DND-41 (cell line): ENCODE results near the gene SMAD5.

ENCODE experiments used
- ATAC-seq: fragments of 200-7000 bp; cut with Tn5 transposase; 3 replicates; pipeline ENCODE4 v1.9.1; 2021; ENCODE audit warnings: low read depth; ENCODE audit not compliant: insufficient read depth
- DNase-seq: peaks from one replicate; pipeline ENCODE4 v3.0.0-alpha.2; 2020
- H2AFZ ChIP-seq: 2 replicates; pipeline ENCODE4 v1.6.0; 2012; ENCODE audit warnings: low read depth, low read length
- H3K27ac ChIP-seq: 2 replicates; pipeline ENCODE4 v1.5.1; 2012; ENCODE audit warnings: low read length, inconsistent platforms
- H3K27me3 ChIP-seq: fragments of 200-600 bp; sonication (generic); 2 replicates; pipeline ENCODE4 v1.6.0; 2012; ENCODE audit warnings: low read length, mild to moderate bottlenecking, inconsistent platforms; ENCODE audit not compliant: insufficient read depth, poor library complexity
- H3K36me3 ChIP-seq: 2 replicates; pipeline ENCODE4 v1.5.1; 2012; ENCODE audit warnings: low read length, inconsistent platforms; ENCODE audit not compliant: insufficient read depth
- H3K4me1 ChIP-seq: 2 replicates; pipeline ENCODE4 v1.5.1; 2012; ENCODE audit warnings: mild to moderate bottlenecking, low read length; ENCODE audit not compliant: insufficient read depth
- H3K4me2 ChIP-seq: 2 replicates; pipeline ENCODE4 v1.6.0; 2012; ENCODE audit warnings: mild to moderate bottlenecking, moderate library complexity, low read length, inconsistent platforms; ENCODE audit not compliant: insufficient read depth
- H3K4me3 ChIP-seq, 2 experiments: fragments of 200-600 bp in 1 of 2; shearing (Covaris generic) in 1 of 2; 2 replicates each; pipeline ENCODE4 v1.5.1; 2012 to 2016; ENCODE audit warnings: inconsistent platforms in 2 of 2, low read length in 2 of 2, mild to moderate bottlenecking in 2 of 2, low read depth in 1 of 2, moderate library complexity in 1 of 2
- H3K79me2 ChIP-seq: 2 replicates; pipeline ENCODE4 v1.6.0; 2012; ENCODE audit warnings: low read length, inconsistent platforms; ENCODE audit not compliant: insufficient read depth
- H3K9ac ChIP-seq: 2 replicates; pipeline ENCODE4 v1.6.0; 2012; ENCODE audit warnings: low read depth, mild to moderate bottlenecking, inconsistent platforms, low read length, moderate library complexity
- H3K9me3 ChIP-seq: 2 replicates; pipeline ENCODE4 v1.5.1; 2012; ENCODE audit warnings: low read length, moderate library complexity, mild to moderate bottlenecking, inconsistent platforms; ENCODE audit not compliant: insufficient read depth, severe bottlenecking
- H4K20me1 ChIP-seq: 2 replicates; pipeline ENCODE4 v1.6.0; 2012; ENCODE audit warnings: low read length; ENCODE audit not compliant: insufficient read depth
- EZH2 ChIP-seq: IDR thresholded peaks from 3 replicates; pipeline ENCODE4 v1.6.1; 2012; ENCODE audit warnings: borderline replicate concordance, low read depth, mild to moderate bottlenecking, moderate library complexity, low read length, inconsistent platforms; ENCODE audit not compliant: severe bottlenecking
- TF ChIP-seq, protein P1 (sequence below): IDR thresholded peaks from 2 replicates; pipeline ENCODE4 v1.5.1; 2012; ENCODE audit warnings: borderline replicate concordance, low read length, moderate library complexity, mild to moderate bottlenecking; ENCODE audit not compliant: poor library complexity, severe bottlenecking; ENCODE audit errors: extremely low read depth

The SMAD5 gene

GRCh38 chr5:136135536-136135935 lies 2.9 kb downstream of the SMAD5 start:
- Histone ChIP-seq H3K9me3 (no peaks in the 10 kb centered on the region), H3K4me2 (no peak overlapping the region), H3K4me1 (no peaks in the 10 kb centered on the region), H3K27ac (no peak overlapping the region), H3K27me3 (peaks cover 25% of the 10 kb centered on the region), H3K79me2 (no peaks in the 10 kb centered on the region), H2AFZ (no peak overlapping the region), H3K4me3 (no peak overlapping the region), H4K20me1 (no peaks in the 10 kb centered on the region), H3K36me3 (no peaks in the 10 kb centered on the region), H3K9ac (no peak overlapping the region)
- TF ChIP-seq EZH2: no peak
- TF ChIP-seq, protein P1, sequence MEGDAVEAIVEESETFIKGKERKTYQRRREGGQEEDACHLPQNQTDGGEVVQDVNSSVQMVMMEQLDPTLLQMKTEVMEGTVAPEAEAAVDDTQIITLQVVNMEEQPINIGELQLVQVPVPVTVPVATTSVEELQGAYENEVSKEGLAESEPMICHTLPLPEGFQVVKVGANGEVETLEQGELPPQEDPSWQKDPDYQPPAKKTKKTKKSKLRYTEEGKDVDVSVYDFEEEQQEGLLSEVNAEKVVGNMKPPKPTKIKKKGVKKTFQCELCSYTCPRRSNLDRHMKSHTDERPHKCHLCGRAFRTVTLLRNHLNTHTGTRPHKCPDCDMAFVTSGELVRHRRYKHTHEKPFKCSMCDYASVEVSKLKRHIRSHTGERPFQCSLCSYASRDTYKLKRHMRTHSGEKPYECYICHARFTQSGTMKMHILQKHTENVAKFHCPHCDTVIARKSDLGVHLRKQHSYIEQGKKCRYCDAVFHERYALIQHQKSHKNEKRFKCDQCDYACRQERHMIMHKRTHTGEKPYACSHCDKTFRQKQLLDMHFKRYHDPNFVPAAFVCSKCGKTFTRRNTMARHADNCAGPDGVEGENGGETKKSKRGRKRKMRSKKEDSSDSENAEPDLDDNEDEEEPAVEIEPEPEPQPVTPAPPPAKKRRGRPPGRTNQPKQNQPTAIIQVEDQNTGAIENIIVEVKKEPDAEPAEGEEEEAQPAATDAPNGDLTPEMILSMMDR: no peak
- no peak for DNase-seq
- no peak for ATAC-seq

GRCh38 chr5:136137497-136138220 lies 5.0 kb downstream of the SMAD5 start:
- Histone ChIP-seq H3K4me3 (no peak overlapping the region), H3K4me1 (no peaks in the 10 kb centered on the region), H3K27me3 (peaks cover 23% of the 10 kb centered on the region), H3K9ac (no peak overlapping the region), H3K27ac (no peak overlapping the region), H3K36me3 (no peaks in the 10 kb centered on the region), H3K4me2 (no peak overlapping the region), H2AFZ (no peak overlapping the region), H4K20me1 (no peaks in the 10 kb centered on the region), H3K9me3 (no peaks in the 10 kb centered on the region), H3K79me2 (no peaks in the 10 kb centered on the region)
- ATAC-seq (no peak), DNase-seq (no peak)
- TF ChIP-seq EZH2: no peak
- TF ChIP-seq, protein P1: no peak

DNA sequence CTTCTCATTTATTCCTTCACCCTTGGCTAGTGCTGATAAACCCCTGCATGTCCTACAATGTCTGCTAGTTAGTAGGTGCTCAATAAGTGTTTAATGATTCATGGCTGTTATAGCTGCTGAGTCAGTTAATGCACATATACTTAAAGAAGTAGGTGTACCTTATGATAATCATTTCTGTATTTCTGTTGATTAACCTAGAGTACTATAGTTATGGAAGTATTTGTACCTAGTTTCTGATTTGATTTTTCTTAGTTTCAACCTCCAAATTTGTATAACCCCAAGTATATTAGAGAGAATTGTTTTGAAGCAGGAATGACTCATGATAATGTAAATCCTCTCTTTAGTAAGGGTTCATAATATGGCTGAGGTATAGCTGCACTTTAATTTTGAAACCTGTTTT lies 8.9 kb downstream of the SMAD5 start:
- TF ChIP-seq, protein P1: no peak
- TF ChIP-seq EZH2: no peak
- DNase-seq: no peak

GRCh38 chr5:136143312-136143711 lies 10.7 kb downstream of the SMAD5 start:
- no peak overlapping the region for H3K27ac ChIP-seq
- no peaks in the 10 kb centered on the region for H3K79me2 ChIP-seq
- H4K20me1 ChIP-seq: no peaks in the 10 kb centered on the region
- no peak overlapping the region for H3K9ac ChIP-seq
- DNase-seq: no peak
- no peak overlapping the region for H2AFZ ChIP-seq
- TF ChIP-seq EZH2: no peak
- TF ChIP-seq, protein P1: no peak
- ATAC-seq: no peak
- no peaks in the 10 kb centered on the region for H3K36me3 ChIP-seq
- no peaks in the 10 kb centered on the region for H3K4me1 ChIP-seq
- no peaks in the 10 kb centered on the region for H3K9me3 ChIP-seq
- H3K27me3 ChIP-seq: peaks cover 19% of the 10 kb centered on the region
- H3K4me3 ChIP-seq: no peak overlapping the region
- no peak overlapping the region for H3K4me2 ChIP-seq

More for the DNA sequence above, 8.9 kb downstream of the SMAD5 start:
- H3K4me1 ChIP-seq: no peaks in the 10 kb centered on the region
- H3K9me3 ChIP-seq: no peaks in the 10 kb centered on the region
- peaks cover 21% of the 10 kb centered on the region for H3K27me3 ChIP-seq
- no peaks in the 10 kb centered on the region for H3K79me2 ChIP-seq
- no peak overlapping the region for H3K27ac ChIP-seq
- H3K9ac ChIP-seq: no peak overlapping the region
- no peak overlapping the region for H3K4me2 ChIP-seq
- no peaks in the 10 kb centered on the region for H4K20me1 ChIP-seq
- H3K36me3 ChIP-seq: no peaks in the 10 kb centered on the region
- no peak for ATAC-seq
- H2AFZ ChIP-seq: no peak overlapping the region
- no peak overlapping the region for H3K4me3 ChIP-seq
